ENCODE results near the gene RAX.
"Not testable (repeated sequence)": the region's sequence is repeated elsewhere in the genome, so short reads cannot be mapped to it uniquely, and the experiment has no call there.

The RAX gene

DNA sequence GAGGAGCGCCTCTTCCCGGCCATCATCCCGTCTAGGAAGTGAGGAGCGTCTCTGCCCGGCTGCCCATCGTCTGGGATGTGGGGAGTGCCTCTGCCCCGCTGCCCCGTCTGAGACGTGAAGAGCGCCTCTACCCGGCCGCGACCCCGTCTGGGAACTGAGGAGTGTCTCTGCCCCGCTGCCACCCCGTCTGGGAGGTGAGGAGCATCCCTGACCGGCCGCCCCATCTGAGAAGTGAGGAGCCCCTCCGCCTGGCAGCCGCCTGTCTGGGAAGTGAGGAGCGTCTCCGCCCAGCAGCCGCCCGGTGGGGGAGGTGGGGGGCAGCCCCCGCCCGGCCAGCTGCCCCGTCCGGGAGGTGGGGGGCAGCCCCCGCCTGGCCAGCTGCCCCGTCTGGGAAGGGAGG lies 17.8 kb downstream of the RAX start:
- not testable (repeated sequence) for DNase-seq (ENCODE audit: insufficient read length, low spot score); FAIRE-seq

- no peak for FAIRE-seq
- peak; percentile 69 for DNase-seq (ENCODE audit: insufficient read length, low spot score)
Observed at GRCh38 chr18:59249199-59249774, 24.0 kb downstream of the RAX start.

DNA sequence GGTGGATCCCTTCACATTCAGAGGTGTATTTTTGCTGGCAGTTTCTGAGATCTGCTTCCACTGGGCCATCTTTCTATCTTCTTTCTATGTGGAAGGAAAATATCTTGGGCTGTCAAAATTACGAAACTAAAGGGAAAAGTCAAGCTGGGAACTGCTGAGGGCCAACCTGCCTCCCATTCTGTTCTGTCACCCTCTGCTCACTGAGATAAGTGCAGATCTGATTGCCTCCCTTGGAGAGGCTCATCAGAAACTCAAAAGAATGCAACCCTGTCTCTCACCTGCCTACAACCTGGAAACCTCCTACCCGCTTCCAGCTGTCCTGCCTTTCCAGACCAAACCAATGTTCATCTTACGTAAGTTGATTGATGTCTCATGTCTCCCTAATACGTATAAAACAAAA lies 26.5 kb downstream of the RAX start:
- DNase-seq (ENCODE audit: insufficient read length, low spot score), result no peak
- no peak for FAIRE-seq

GRCh38 chr18:59242906-59243305 lies 30.3 kb downstream of the RAX start:
- FAIRE-seq (no peak), DNase-seq (ENCODE audit: insufficient read length, low spot score) (no peak)

GRCh38 chr18:59239642-59240041 lies 33.6 kb downstream of the RAX start:
- FAIRE-seq (no peak), DNase-seq (ENCODE audit: insufficient read length, low spot score) (no peak)

DNA sequence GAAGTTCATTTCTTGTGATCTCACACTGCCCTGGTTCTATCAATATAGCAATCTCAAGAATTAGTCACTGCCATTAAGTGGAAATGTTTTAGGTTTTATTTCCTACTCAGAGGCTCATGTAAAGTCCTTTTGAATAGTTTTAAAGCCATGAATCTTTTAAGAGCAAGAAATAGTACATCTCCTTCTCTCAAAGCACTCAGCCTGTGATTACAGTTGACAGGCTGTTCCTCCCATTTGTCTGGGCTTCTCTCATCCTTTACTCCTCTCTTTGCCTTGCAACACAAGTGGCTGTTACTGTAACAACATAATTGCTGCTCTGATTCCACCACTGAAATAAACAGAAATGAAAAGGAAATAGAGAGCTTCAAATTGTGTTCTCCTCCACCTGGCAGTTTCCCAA lies 34.9 kb downstream of the RAX start:
- DNase-seq (ENCODE audit: insufficient read length, low spot score) (no peak), FAIRE-seq (no peak)

GRCh38 chr18:59233017-59233410 lies 40.2 kb downstream of the RAX start:
- FAIRE-seq (no peak), DNase-seq (ENCODE audit: insufficient read length, low spot score) (no peak)

DNA sequence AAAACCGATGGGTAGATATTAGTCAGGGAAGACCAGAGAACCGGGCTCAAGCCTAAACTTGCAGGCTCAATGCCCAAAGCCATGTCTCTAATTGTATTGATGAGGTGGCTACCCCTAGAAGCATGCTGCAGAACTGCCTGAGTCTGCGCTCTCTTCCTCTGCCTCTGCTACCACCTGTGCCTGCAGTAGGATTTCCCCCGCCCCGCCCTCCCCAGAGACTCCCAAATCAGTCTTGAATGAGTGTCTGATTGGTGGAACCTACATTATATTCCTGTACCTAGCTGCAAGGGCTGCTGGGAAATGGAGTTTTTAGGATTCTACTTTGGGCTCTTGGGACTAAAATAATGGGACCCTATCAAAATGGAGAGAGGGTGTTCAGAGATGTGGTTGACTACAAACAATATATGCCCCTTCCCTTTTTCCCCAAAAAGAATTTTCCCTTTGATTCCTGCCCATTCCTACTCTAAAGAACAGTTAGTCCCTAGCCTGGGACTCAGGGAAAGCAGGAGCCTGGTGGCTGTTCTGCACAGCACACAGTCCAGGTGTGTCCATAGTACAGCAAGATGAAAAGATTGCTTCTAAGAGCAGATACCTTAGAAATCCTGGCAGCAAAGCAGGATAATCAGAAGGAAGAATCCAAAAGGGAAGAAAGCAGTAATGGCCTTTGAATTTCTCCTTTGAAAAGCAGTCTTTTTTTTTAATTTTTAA lies 40.8 kb downstream of the RAX start:
- FAIRE-seq (no peak), DNase-seq (ENCODE audit: insufficient read length, low spot score) (no peak)

GRCh38 chr18:59231877-59232276 lies 41.4 kb downstream of the RAX start:
- DNase-seq (ENCODE audit: insufficient read length, low spot score) (no peak), FAIRE-seq (no peak)

- FAIRE-seq (no peak), DNase-seq (ENCODE audit: insufficient read length, low spot score) (no peak)
Observed at GRCh38 chr18:59231114-59231513, 42.1 kb downstream of the RAX start.

DNA sequence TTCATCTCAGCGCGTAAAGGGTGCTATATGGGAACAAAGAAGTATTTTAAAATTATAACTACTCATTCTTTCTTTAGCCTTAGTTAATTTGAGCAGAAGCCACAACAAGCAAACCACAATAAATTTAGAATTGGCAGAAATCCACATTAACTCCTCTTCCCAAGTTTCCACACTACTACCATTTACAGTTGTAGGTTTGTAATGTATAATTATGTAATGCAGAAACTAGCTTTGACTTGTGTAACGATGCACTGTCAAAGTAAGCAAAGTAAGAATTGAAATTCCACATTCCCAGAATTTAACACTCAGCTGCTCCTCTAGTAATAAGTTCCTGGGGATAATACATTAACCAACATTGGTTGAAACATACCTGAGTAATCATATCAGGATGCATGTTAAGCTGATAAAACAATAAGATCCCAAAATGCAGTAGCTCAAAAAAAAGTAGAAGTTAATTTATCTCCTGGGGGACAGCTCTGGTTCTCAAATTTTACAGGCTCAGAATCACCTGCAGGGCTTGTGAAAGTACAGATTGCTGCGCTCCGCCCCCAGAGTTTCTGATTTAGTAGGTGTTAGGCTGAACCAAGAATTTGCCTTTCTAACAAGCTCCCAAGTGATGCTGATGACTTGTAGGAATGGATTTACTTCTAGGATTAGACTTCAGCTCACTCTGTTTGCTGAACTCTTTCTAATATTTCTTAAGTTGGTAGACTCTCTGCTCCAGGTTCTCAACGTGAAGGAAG lies 43.4 kb downstream of the RAX start:
- FAIRE-seq (no peak), DNase-seq (ENCODE audit: insufficient read length, low spot score) (no peak)

DNA sequence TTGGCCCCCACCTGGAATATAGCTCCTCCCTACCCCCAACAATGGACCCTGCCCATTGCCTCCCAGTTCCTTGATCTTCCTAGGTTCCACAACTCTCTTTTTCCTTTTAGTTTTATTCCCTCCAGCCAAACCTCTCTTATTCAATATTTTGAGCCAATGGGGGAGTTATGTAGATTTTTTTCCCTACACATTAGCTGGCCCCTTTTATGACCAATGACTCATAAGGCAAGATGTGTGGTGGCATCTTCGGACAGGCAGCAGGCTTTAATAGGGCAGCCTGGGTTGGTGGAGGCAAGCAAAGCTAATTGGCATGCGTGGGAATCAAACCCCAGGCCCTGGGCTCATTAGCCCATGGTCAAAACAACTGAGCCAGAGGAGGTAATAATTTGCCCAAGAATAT lies 44.1 kb downstream of the RAX start:
- DNase-seq (ENCODE audit: insufficient read length, low spot score) (no peak), FAIRE-seq (no peak)

DNA sequence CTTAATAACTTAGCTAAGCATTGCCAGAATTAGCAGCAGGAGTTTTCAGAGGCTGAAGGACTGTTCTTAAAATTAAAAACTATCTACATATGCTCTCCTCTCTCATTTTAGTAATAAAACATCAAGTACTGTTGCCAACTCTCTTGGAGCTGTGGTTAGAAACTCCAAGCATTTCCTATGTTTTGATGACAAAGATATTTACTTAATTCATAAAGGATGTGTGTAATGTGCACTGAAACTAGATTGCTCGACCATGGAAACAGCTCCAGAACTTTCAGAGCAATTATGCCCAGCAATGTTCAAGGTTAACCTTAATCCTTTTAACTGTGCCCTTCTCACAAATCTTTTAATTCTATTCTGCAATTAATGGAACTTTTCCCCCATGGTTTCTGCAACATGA lies 44.9 kb downstream of the RAX start:
- no peak for DNase-seq (ENCODE audit: insufficient read length, low spot score)
- FAIRE-seq, result no peak

GRCh38 chr18:59222341-59222740 lies 50.9 kb downstream of the RAX start:
- no peak for FAIRE-seq
- DNase-seq (ENCODE audit: insufficient read length, low spot score), result no peak

DNA sequence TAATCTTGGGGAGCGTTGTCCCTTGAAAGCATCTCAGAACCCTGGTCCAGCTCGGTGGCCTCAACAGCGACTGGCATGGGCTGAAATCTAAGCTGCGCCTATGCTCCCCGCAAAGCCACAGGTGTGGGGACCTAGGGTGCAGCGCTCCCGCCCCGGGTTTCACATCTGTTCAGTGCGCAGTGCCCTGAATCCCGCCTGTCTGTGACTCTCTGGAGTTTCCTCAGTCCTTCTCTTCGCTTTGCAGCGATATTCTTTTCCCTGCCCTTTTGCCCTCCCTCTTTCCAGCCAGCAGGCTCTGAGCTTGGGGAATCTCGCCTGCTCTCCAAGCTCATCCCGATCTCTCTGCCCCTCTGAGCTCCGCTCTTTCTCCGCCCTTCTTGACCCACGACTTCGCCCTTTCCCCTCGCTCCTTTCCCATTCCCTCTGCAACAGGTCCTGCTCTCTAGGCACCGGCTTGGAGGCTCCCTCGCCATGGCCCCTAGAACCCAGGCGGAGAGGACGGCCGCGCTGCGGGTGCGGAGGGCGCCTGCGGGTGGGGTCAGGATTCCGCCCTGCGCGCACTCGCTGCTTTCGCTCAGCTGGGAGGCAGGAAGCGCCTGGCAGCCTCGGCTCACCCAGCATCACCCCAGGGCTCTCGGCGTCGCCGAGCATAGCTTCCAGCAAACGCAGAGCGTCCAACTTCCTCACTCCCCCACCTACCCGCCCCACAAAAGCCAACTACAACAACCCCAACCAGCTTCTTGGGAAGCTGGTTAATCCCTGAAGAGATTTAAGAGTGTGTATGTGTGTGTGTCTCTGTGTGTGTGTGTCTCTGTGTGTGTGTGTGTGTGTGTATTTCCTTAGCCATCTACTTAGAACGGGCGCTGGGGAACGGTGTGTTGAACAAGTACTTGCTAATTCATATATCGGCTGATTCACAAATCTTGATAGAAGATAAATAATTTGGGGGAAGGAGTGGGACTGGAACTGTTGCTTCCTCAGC lies 52.2 kb downstream of the RAX start:
- no peak for FAIRE-seq
- DNase-seq (ENCODE audit: insufficient read length, low spot score), result no peak

- DNase-seq (ENCODE audit: insufficient read length, low spot score), result no peak
Observed at GRCh38 chr18:59220164-59220783, 53.0 kb downstream of the RAX start.

DNA sequence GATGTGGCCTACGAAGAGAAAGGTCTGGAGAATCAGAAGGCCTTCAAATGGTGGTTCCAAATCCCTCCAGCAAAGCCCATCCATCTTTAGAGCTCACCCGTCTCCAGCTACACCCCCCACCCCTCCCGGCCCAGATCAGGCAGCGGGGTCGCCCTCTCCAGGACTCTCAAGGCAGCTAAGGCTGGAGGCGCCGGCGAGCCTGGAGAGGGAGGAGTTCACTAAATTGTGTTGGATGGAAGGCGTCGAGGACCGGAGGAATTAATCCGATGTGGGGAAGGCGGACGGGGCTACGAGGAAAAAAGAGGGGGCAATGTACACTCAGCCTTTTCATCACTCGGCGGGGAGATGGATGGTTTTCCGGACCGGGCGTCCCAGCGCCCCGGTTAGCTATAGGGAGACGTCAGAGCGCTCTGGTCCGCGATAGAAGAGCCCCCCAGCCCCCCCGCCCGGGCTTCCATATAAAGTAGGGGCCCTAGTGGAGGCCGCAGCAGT lies 53.5 kb downstream of the RAX start, which contains the start of gene GRP:
GRP (plus strand) TSS at position 487 of the 492 bp plus-strand sequence. CDS start 108 bp downstream, outside the sequence.
- FAIRE-seq (no peak), DNase-seq (ENCODE audit: insufficient read length, low spot score) (no peak)

More at GRCh38 chr18:59220164-59220783, 53.0 kb downstream of the RAX start:
- FAIRE-seq, result no peak

- no peak for FAIRE-seq
- DNase-seq (ENCODE audit: insufficient read length, low spot score), result no peak
Observed at GRCh38 chr18:59218018-59218417, 55.2 kb downstream of the RAX start.

All from HTR-8/SVneo (cell line).